HepG2 (cell line): ENCODE measurements around the gene UCN. TPM values are rescaled to one million over a fixed set of nuclear protein-coding genes. Genes with fewer than 3 reads are reported as not detected.
A peak's percentile ranks its signal among the peaks of the same experiment; 100 is the strongest.

Source experiments
- HDAC1 ChIP-seq: sonication (generic); formaldehyde crosslinking; IDR thresholded peaks from 2 replicates; pipeline ENCODE4 v1.5.1; 2020; ENCODE audit warnings: mild to moderate bottlenecking, missing genetic modification reagents
- ISL2 ChIP-seq: sonication (generic); formaldehyde crosslinking; IDR thresholded peaks from 2 replicates; pipeline ENCODE4 v1.5.0; 2020; ENCODE audit warnings: missing genetic modification reagents
- MIXL1 ChIP-seq: IDR thresholded peaks from 2 replicates; pipeline ENCODE4 v1.6.1; 2016
- RAD21 ChIP-seq: fragments of 450-650 bp; formaldehyde crosslinking; IDR thresholded peaks from 2 replicates; pipeline ENCODE4 v1.5.0; 2020; ENCODE audit warnings: mild to moderate bottlenecking
- RBAK ChIP-seq: sonication (generic); formaldehyde crosslinking; IDR thresholded peaks from 2 replicates; pipeline ENCODE4 v1.5.1; 2020; ENCODE audit warnings: mild to moderate bottlenecking, missing genetic modification reagents
- RELA ChIP-seq: sonication (generic); formaldehyde crosslinking; IDR thresholded peaks from 2 replicates; pipeline ENCODE4 v1.4.0; 2020; ENCODE audit warnings: missing genetic modification reagents
- THAP11 ChIP-seq: IDR thresholded peaks from 2 replicates; pipeline ENCODE4 v1.6.1; 2016; ENCODE audit warnings: missing biosample characterization, missing genetic modification reagents
- THRA ChIP-seq: sonication (generic); formaldehyde crosslinking; IDR thresholded peaks from 2 replicates; pipeline ENCODE4 v1.4.0; 2020; ENCODE audit warnings: missing genetic modification reagents, borderline replicate concordance
- YEATS2 ChIP-seq: sonication (generic); formaldehyde crosslinking; IDR thresholded peaks from 2 replicates; pipeline ENCODE4 v1.4.0; 2020; ENCODE audit warnings: missing genetic modification reagents, borderline replicate concordance
- ZFX ChIP-seq: sonication (generic); formaldehyde crosslinking; IDR thresholded peaks from 2 replicates; pipeline ENCODE4 v1.4.0; 2020; ENCODE audit warnings: mild to moderate bottlenecking, low read depth, missing genetic modification reagents, moderate library complexity
- ZFY ChIP-seq: sonication (generic); formaldehyde crosslinking; IDR thresholded peaks from 2 replicates; pipeline ENCODE4 v1.4.0; 2020; ENCODE audit warnings: missing genetic modification reagents
- ZNF121 ChIP-seq: sonication (generic); formaldehyde crosslinking; IDR thresholded peaks from 2 replicates; pipeline ENCODE4 v1.5.0; 2020; ENCODE audit warnings: mild to moderate bottlenecking, missing genetic modification reagents
- ZNF138 ChIP-seq: sonication (generic); formaldehyde crosslinking; IDR thresholded peaks from 2 replicates; pipeline ENCODE4 v1.5.0; 2020; ENCODE audit warnings: mild to moderate bottlenecking, low read depth, missing genetic modification reagents
- ZNF317 ChIP-seq: sonication (generic); formaldehyde crosslinking; IDR thresholded peaks from 2 replicates; pipeline ENCODE4 v1.5.0; 2020; ENCODE audit warnings: mild to moderate bottlenecking, missing genetic modification reagents
- ZNF431 ChIP-seq: sonication (generic); formaldehyde crosslinking; IDR thresholded peaks from 2 replicates; pipeline ENCODE4 v1.9.0; 2022; ENCODE audit warnings: missing genetic modification reagents, low read depth, mild to moderate bottlenecking, borderline replicate concordance
- ZNF460 ChIP-seq: sonication (generic); formaldehyde crosslinking; IDR thresholded peaks from 2 replicates; pipeline ENCODE4 v1.5.1; 2020; ENCODE audit warnings: missing genetic modification reagents, mild to moderate bottlenecking, borderline replicate concordance
- ZNF501 ChIP-seq: sonication (generic); formaldehyde crosslinking; IDR thresholded peaks from 2 replicates; pipeline ENCODE4 v1.5.1; 2020; ENCODE audit warnings: mild to moderate bottlenecking, moderate library complexity, missing genetic modification reagents
- ZNF768 ChIP-seq: sonication (generic); formaldehyde crosslinking; IDR thresholded peaks from 2 replicates; pipeline ENCODE4 v1.4.0; 2020; ENCODE audit warnings: missing genetic modification reagents
- ZNF780A ChIP-seq: sonication (generic); formaldehyde crosslinking; IDR thresholded peaks from 2 replicates; pipeline ENCODE4 v1.8.0; 2022; ENCODE audit warnings: mild to moderate bottlenecking, missing genetic modification reagents, moderate library complexity
- polyA plus RNA-seq, 8 experiments: library from polyadenylated mRNA; depleted of rRNA in 3 of 8; stranded (reverse) in 7 of 8; unstranded in 1 of 8; fragments of >200 nt; fragmentation: Illumina TruSeq in 4 of 8; extraction: Trizol in 4 of 8; gene quantifications; 2 replicates each; pipeline versions ENCODE4 v1.2.1 to v1.2.3, GENCODE V29; 2011 to 2016; ENCODE audit warnings: low read depth in 4 of 8, missing spikeins in 1 of 8, mixed read lengths in 1 of 8; ENCODE audit not compliant: insufficient read depth in 1 of 8
- total RNA-seq, 5 experiments: library from RNA; depleted of rRNA; stranded (reverse); fragments of >200 nt; fragmentation: Illumina TruSeq; extraction: Trizol; gene quantifications; 2 replicates each; pipeline ENCODE4 v1.2.3, GENCODE V29; 2016; ENCODE audit warnings: low read depth in 1 of 5
- TF ChIP-seq, protein P1 (sequence below): sonication (generic); formaldehyde crosslinking; IDR thresholded peaks from one replicate; pipeline ENCODE4 v1.5.1; 2020; ENCODE audit warnings: mild to moderate bottlenecking, missing genetic modification reagents; ENCODE audit errors: not compliant biosample characterization

Gene UCN
- total and polyA plus RNA-seq, 2 of the 13 experiments (the other 11 are each of a cell fraction or from before 2014, with no cell fraction given), result 1.2 to 2.3 TPM

DNA sequence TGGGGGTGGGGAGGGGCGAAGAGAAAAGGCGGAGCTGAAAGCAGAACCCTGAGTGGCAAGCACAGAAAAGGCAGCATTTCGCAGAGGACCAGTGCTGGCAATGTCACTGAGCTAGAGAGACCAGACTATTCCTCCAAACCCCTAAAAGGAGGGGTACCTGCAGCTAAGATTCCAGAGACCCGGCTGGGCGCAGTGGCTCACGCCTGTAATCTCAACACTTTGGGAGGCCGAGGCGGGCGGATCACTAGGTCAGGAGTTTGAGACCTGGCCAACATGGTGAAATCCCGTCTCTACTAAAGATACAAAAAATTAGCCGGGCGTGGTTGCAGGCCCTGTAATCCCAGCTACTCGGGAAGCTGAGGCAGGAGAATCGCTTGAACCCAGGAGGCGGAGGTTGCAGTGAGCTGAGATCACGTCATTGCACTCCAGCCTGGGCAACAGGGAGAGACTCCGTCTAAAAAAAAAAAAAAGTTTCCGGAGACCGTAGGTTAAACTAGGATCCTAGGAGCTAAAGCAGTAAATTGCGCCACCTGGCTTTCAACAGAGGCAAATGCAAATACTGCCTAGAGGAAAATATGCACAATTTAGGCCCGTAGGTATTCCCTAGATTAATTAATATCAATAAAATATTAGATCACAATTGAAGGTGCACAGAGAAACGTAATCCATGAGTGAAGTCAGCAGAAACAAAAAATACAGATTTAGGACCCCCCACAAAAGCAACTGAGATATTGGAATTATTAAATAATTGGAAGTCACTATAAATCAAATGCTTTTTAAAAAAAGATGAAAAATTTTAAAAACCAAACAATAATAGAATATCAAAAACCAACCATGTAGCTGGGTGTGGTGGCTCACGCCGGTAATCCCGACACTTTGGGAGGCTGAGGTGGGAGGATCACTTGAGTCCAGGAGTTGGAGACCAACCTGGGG lies 4.9 kb downstream of the UCN start (continued):
- TF ChIP-seq, protein P1, sequence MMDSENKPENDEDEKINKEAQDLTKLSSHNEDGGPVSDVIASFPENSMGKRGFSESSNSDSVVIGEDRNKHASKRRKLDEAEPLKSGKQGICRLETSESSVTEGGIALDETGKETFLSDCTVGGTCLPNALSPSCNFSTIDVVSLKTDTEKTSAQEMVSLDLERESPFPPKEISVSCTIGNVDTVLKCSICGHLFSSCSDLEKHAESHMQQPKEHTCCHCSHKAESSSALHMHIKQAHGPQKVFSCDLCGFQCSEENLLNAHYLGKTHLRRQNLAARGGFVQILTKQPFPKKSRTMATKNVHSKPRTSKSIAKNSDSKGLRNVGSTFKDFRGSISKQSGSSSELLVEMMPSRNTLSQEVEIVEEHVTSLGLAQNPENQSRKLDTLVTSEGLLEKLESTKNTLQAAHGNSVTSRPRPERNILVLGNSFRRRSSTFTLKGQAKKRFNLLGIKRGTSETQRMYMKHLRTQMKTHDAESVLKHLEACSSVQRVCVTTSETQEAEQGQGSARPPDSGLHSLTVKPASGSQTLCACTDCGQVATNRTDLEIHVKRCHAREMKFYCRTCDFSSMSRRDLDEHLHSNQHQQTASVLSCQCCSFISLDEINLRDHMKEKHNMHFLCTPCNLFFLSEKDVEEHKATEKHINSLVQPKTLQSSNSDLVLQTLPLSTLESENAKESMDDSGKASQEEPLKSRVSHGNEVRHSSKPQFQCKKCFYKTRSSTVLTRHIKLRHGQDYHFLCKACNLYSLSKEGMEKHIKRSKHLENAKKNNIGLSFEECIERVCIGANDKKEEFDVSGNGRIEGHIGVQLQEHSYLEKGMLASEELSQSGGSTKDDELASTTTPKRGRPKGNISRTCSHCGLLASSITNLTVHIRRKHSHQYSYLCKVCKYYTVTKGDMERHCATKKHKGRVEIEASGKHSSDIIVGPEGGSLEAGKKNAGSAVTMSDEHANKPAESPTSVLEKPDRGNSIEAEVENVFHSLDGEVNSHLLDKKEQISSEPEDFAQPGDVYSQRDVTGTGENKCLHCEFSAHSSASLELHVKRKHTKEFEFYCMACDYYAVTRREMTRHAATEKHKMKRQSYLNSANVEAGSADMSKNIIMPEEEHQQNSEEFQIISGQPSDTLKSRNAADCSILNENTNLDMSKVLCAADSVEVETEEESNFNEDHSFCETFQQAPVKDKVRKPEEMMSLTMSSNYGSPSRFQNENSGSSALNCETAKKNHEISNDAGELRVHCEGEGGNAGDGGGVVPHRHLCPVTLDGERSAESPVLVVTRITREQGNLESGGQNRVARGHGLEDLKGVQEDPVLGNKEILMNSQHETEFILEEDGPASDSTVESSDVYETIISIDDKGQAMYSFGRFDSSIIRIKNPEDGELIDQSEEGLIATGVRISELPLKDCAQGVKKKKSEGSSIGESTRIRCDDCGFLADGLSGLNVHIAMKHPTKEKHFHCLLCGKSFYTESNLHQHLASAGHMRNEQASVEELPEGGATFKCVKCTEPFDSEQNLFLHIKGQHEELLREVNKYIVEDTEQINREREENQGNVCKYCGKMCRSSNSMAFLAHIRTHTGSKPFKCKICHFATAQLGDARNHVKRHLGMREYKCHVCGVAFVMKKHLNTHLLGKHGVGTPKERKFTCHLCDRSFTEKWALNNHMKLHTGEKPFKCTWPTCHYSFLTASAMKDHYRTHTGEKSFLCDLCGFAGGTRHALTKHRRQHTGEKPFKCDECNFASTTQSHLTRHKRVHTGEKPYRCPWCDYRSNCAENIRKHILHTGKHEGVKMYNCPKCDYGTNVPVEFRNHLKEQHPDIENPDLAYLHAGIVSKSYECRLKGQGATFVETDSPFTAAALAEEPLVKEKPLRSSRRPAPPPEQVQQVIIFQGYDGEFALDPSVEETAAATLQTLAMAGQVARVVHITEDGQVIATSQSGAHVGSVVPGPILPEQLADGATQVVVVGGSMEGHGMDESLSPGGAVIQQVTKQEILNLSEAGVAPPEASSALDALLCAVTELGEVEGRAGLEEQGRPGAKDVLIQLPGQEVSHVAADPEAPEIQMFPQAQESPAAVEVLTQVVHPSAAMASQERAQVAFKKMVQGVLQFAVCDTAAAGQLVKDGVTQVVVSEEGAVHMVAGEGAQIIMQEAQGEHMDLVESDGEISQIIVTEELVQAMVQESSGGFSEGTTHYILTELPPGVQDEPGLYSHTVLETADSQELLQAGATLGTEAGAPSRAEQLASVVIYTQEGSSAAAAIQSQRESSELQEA (CRISPR knock-in tag), result peak; percentile 39
- TF ChIP-seq RAD21 (peak; percentile 75), ZNF501 (peak; percentile 85), ZFX (CRISPR knock-in tag) (0 out of 2 replicates have a peak, but pooled peaks have one; percentile 35), ZNF317 (CRISPR knock-in tag) (0 out of 2 replicates have a peak, but pooled peaks have one; percentile 23), ZNF768 (CRISPR knock-in tag) (0 out of 2 replicates have a peak, but pooled peaks have one; percentile 29), THRA (CRISPR knock-in tag) (peak; percentile 63; the same call in 1 of the 2 replicates), RBAK (CRISPR knock-in tag) (no peak), ISL2 (CRISPR knock-in tag) (0 out of 2 replicates have a peak, but pooled peaks have one; percentile 34), ZFY (CRISPR knock-in tag) (peak; percentile 32; the same call in 1 of the 2 replicates), HDAC1 (CRISPR knock-in tag) (peak; percentile 38; the same call in 1 of the 2 replicates), ZNF431 (CRISPR knock-in tag) (0 out of 2 replicates have a peak, but pooled peaks have one; percentile 32), ZNF138 (no peak), ZNF460 (CRISPR knock-in tag) (no peak), MIXL1 (CRISPR knock-in tag) (peak; percentile 33; the same call in 1 of the 2 replicates), YEATS2 (CRISPR knock-in tag) (peak; percentile 32; the same call in 1 of the 2 replicates), ZNF121 (CRISPR knock-in tag) (peak; percentile 78; the same call in 1 of the 2 replicates), ZNF780A (no peak), RELA (CRISPR knock-in tag) (no peak), THAP11 (CRISPR knock-in tag) (peak; percentile 65; the same call in 1 of the 2 replicates)
